Measurements from ENCODE around the gene IGFBPL1. TPM values are rescaled to one million over a fixed set of nuclear protein-coding genes. Genes with fewer than 3 reads are reported as not detected.

Gene IGFBPL1
- polyA plus RNA-seq, 2 of the 4 experiments (the other 2 are of a cell fraction), result 2.5 to 2.7 TPM

DNA sequence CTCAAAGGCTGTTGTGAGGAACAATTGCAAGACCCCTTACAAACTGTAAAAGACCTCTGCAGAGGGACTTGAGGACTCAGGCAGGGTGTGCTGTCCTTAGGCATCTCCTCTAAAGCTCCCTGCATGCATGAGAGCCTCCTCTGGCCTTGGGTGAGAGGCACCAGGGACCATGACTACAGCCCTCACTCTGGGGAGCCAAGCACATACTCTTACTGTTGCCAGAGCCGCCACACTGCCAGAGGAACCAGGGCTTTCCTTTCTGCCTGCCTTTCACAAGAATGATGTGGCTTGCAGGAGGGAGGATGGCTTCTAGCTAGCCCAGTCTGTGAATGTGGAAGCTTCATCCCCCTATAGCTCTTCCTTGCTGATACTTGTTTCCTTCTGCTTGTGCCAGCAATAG is 5.9 kb downstream of the IGFBPL1 start (continued):
- TF ChIP-seq CBX8 (IDR thresholded peaks at IDR 0.05), result no peak
- TF ChIP-seq, protein P1, sequence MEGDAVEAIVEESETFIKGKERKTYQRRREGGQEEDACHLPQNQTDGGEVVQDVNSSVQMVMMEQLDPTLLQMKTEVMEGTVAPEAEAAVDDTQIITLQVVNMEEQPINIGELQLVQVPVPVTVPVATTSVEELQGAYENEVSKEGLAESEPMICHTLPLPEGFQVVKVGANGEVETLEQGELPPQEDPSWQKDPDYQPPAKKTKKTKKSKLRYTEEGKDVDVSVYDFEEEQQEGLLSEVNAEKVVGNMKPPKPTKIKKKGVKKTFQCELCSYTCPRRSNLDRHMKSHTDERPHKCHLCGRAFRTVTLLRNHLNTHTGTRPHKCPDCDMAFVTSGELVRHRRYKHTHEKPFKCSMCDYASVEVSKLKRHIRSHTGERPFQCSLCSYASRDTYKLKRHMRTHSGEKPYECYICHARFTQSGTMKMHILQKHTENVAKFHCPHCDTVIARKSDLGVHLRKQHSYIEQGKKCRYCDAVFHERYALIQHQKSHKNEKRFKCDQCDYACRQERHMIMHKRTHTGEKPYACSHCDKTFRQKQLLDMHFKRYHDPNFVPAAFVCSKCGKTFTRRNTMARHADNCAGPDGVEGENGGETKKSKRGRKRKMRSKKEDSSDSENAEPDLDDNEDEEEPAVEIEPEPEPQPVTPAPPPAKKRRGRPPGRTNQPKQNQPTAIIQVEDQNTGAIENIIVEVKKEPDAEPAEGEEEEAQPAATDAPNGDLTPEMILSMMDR (IDR thresholded peaks at IDR 0.05), result no peak
- no peak for TF ChIP-seq RCOR1 (IDR thresholded peaks at IDR 0.05; ENCODE audit: low read depth, low read length)
- TF ChIP-seq, protein P2, sequence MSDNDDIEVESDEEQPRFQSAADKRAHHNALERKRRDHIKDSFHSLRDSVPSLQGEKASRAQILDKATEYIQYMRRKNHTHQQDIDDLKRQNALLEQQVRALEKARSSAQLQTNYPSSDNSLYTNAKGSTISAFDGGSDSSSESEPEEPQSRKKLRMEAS (IDR thresholded peaks at IDR 0.05), result no peak
- no peak for TF ChIP-seq HOXB5 (CRISPR knock-in tag; IDR thresholded peaks at IDR 0.05)

DNA sequence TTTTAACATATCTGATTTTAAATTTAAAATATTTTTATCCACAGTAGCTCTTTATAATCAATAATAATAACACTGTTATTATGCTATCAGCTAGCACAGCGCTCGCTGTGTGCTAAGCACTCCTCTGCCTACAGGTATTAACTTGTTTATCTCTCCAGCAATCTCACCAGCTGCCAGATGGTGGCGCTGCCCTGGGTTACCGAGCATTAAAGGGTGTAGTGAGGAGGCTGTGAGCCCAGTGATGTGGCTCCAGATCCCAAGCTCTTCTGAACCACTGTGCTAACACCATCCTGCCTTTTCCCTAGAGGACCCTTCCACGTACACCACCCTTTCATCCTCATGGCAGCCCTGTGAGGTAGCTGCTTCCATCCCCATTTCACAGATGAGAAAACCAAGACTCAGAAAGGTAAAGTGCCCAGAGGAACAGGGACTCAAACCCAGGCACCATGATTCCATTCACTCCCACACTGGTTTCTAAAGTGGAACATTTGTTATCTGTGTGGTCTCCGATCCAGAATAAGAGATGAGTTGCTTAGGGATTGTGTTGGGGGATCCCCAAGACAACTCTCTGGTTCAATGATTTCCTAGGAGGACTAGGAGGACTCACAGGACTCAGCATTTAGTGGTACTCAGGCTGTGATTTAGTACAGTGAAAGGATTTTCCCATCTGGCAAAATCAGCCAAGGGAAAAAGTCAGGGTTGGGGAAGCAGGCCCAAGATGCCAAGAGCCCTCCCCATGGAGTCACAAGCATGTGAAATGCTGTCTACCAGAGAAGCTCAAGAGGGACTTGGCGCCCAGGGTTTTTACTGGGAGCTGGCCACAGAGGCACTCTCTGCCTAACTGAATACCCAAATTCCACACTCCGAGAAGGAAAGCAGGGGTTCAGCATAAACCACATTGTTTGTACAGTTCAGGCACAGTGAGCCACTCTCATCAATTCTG is 7.0 kb downstream of the IGFBPL1 start:
- TF ChIP-seq RNF2 (IDR thresholded peaks at IDR 0.05; ENCODE audit: borderline replicate concordance, low read depth), result no peak
- peak; percentile 15 to 42; a peak in 2 of 5 replicates for TF ChIP-seq RAD21 (conservative IDR thresholded peaks at IDR 0.05 in 1 of 2, IDR thresholded peaks at IDR 0.05 in 1 of 2)
- TF ChIP-seq, protein P1 (IDR thresholded peaks at IDR 0.05), result peak; percentile 59
- no peak for TF ChIP-seq ZSCAN20 (CRISPR knock-in tag; IDR thresholded peaks at IDR 0.05)
- no peak for TF ChIP-seq HOXA7 (CRISPR knock-in tag; IDR thresholded peaks at IDR 0.05)
- no peak for TF ChIP-seq JUN (IDR thresholded peaks at IDR 0.05)
- H3K4me2 ChIP-seq, result no peak overlapping the region
- no peak overlapping the region for H3K4me3 ChIP-seq
- no peak for FAIRE-seq
- ChIA-PET CTCF (interaction anchor here (0.6 to 5.9 kb wide), 15 partner anchors 9 to 669 kb away, joined by 3 to 49 read pairs (median 5); partner anchors contain the start of gene ALDH1B1), POLR2A (no interaction called here)
- no peaks in the 10 kb centered on the region for H3K4me1 ChIP-seq
- 67% methylated on average over 8 of the region's 8 CpGs for WGBS (ENCODE audit: missing lambda C conversion rate)
- ATAC-seq, result peak; percentile 50 to 87; a peak in 4 of 6 replicates
- H3K27ac ChIP-seq, result no peak overlapping the region
- H3K9me3 ChIP-seq, result no peaks in the 10 kb centered on the region
- DNase-seq (ENCODE audit: low read depth in 1 of 2, low spot score in 1 of 2), result peak; percentile 38 to 48

GRCh38 chr9:38416461-38416860 is 7.8 kb downstream of the IGFBPL1 start:
- Histone ChIP-seq H3K4me2 (no peak overlapping the region), H3K4me3 (no peak overlapping the region), H3K27ac (no peak overlapping the region), H3K4me1 (no peaks in the 10 kb centered on the region), H3K9me3 (no peaks in the 10 kb centered on the region)
- no peak for TF ChIP-seq REST (IDR thresholded peaks at IDR 0.05)
- TF ChIP-seq EHF (CRISPR knock-in tag; IDR thresholded peaks at IDR 0.05), result no peak
- DNase-seq (ENCODE audit: low read depth in 1 of 2, low spot score in 1 of 2), result no peak
- WGBS (ENCODE audit: missing lambda C conversion rate), result 30% methylated on average over 4 of the region's 4 CpGs
- ChIA-PET POLR2A (no interaction called here), CTCF (interaction anchor here (1.0 to 5.9 kb wide), 10 partner anchors 9 to 503 kb away, joined by 3 to 49 read pairs (median 6); no protein-coding TSS in a partner anchor)
- FAIRE-seq, result no peak
- no peak for ATAC-seq
